Stimulated activated CD8-positive, alpha-beta memory T cell treated with anti-CD3 and anti-CD28 coated beads, Interleukin-2, amount 100 ng/mL, for 1 hour (primary cell): Measurements from ENCODE around the gene ABCC4.
"Not testable (repeated sequence)": the region's sequence is repeated elsewhere in the genome, so short reads cannot be mapped to it uniquely, and the experiment has no call there.

Experiments used
- DNase-seq, 2 donors: peaks; one replicate each; pipeline ENCODE4 v3.0.0-alpha.2; 2020; ENCODE audit warnings: low read depth in 2 of 2

ABCC4 gene

GRCh38 chr13:95200386-95200957 is 100.8 kb downstream of the ABCC4 start:
- not testable (repeated sequence) for DNase-seq

- DNase-seq: no peak
These were observed 101.4 kb downstream of the ABCC4 start for GRCh38 chr13:95199896-95200295.

- DNase-seq: not testable (repeated sequence)
These were observed 102.6 kb downstream of the ABCC4 start for GRCh38 chr13:95198606-95199005.

- DNase-seq: no peak
These were observed 103.7 kb downstream of the ABCC4 start for GRCh38 chr13:95197548-95197947.

- no peak for DNase-seq
These were observed 106.1 kb downstream of the ABCC4 start for GRCh38 chr13:95195146-95195545.

- DNase-seq: no peak
These were observed 107.6 kb downstream of the ABCC4 start for GRCh38 chr13:95193509-95194230.

GRCh38 chr13:95192998-95193397 is 108.3 kb downstream of the ABCC4 start:
- DNase-seq: no peak

GRCh38 chr13:95192564-95192945 is 108.7 kb downstream of the ABCC4 start:
- not testable (repeated sequence) for DNase-seq

- peak; percentile 24 to 31 for DNase-seq
These were observed 109.3 kb downstream of the ABCC4 start for GRCh38 chr13:95191821-95192563.

- no peak for DNase-seq
These were observed 113.1 kb downstream of the ABCC4 start for GRCh38 chr13:95188128-95188527.

- DNase-seq: peak in 1 of 2 donors; percentile 4
These were observed 115.4 kb downstream of the ABCC4 start for GRCh38 chr13:95185851-95186250.

GRCh38 chr13:95185311-95185710 is 115.9 kb downstream of the ABCC4 start:
- no peak for DNase-seq

GRCh38 chr13:95184317-95184716 is 116.9 kb downstream of the ABCC4 start:
- no peak for DNase-seq

- no peak for DNase-seq
These were observed 118.5 kb downstream of the ABCC4 start for GRCh38 chr13:95182570-95183265.

- no peak for DNase-seq
These were observed 119.7 kb downstream of the ABCC4 start for GRCh38 chr13:95181586-95181985.

- DNase-seq: no peak
These were observed 120.6 kb downstream of the ABCC4 start for GRCh38 chr13:95180513-95181245.

GRCh38 chr13:95176611-95177259 is 124.5 kb downstream of the ABCC4 start:
- DNase-seq: no peak

GRCh38 chr13:95174517-95174916 is 126.7 kb downstream of the ABCC4 start:
- DNase-seq: no peak

GRCh38 chr13:95168191-95168590 is 133.1 kb downstream of the ABCC4 start:
- no peak for DNase-seq

- not testable (repeated sequence) for DNase-seq
These were observed 134.2 kb downstream of the ABCC4 start for GRCh38 chr13:95167003-95167402.

GRCh38 chr13:95164830-95165229 is 136.4 kb downstream of the ABCC4 start:
- no peak for DNase-seq
